K562 (cell line): ENCODE results near the gene VAT1L. TPM values are rescaled to one million over a fixed set of nuclear protein-coding genes. Genes with fewer than 3 reads are reported as not detected.

Experiments
- ATAC-seq: fragments of 200-7000 bp; cut with Tn5 transposase; 3 replicates; pipeline ENCODE4 v1.9.1; 2020; ENCODE audit warnings: moderate library complexity
- BruUV-seq: library from RNA; stranded (reverse); fragments of 400-500 nt; replicated peaks from 2 replicates; lab custom pipeline; 2021; lab: Mats Ljungman, UMichigan
- CTCF ChIA-PET: fragments of 300-600 bp; formaldehyde crosslinking; extraction: SDS; loops from one replicate; lab custom pipeline; 2021; ENCODE audit warnings: low intra/inter-chr PET ratio; lab: Yijun Ruan, JAX
- POLR2A ChIA-PET: fragments of 300-600, 350-650 bp; sonication (Branson Sonifier 250); formaldehyde crosslinking; extraction: SDS; loops from one replicate; lab custom pipeline; 2021; ENCODE audit warnings: antibody characterized with exemption, inconsistent platforms; lab: Yijun Ruan, JAX
- DNase-seq, 4 experiments: peaks; one replicate each; pipeline versions ENCODE4 v3.0.0 to v3.0.0-alpha.2; 2011 to 2018; ENCODE audit warnings: low spot score in 3 of 4, mixed read lengths in 3 of 4; ENCODE audit errors: extremely low read depth in 1 of 4
- FAIRE-seq: peaks from 2 replicates; lab custom pipeline; 2011; peaks lifted over from hg19 to GRCh38; lab: Jason Lieb, UNC
- H2AFZ ChIP-seq: 2 replicates; pipeline ENCODE4 v1.6.0; 2011; ENCODE audit warnings: low read depth, low read length, control low read depth, inconsistent platforms
- H3K27ac ChIP-seq: fragments of 200-600 bp; 3 replicates; pipeline ENCODE4 v1.8.0; 2011; ENCODE audit warnings: low read depth, mild to moderate bottlenecking, control low read depth, inconsistent platforms, low read length, moderate library complexity, mixed read lengths; ENCODE audit errors: extremely low read depth
- H3K27me3 ChIP-seq, 2 experiments: fragments of 300-600 bp in 1 of 2; 2 replicates in 1 of 2; 3 replicates in 1 of 2; pipeline versions ENCODE4 v1.6.0 to v1.8.0; 2011; ENCODE audit warnings: inconsistent platforms in 2 of 2, low read length in 2 of 2, mild to moderate bottlenecking in 1 of 2, mixed read lengths in 1 of 2, moderate library complexity in 1 of 2; ENCODE audit not compliant: control insufficient read depth in 2 of 2, insufficient read depth in 2 of 2
- H3K36me3 ChIP-seq: fragments of 300-600 bp; 3 replicates; pipeline ENCODE4 v1.8.0; 2011; ENCODE audit warnings: mild to moderate bottlenecking, low read length, inconsistent platforms; ENCODE audit not compliant: control insufficient read depth, insufficient read depth
- H3K4me1 ChIP-seq, 2 experiments: fragments of 200-600 bp in 1 of 2; replicated peaks in 1 of 2; 2 replicates in 1 of 2; 3 replicates in 1 of 2; pipeline versions ENCODE4 v1.5.1 to v1.8.0; 2011; ENCODE audit warnings: inconsistent platforms in 2 of 2, low read length in 2 of 2, mild to moderate bottlenecking in 1 of 2, mixed read lengths in 1 of 2, moderate library complexity in 1 of 2; ENCODE audit not compliant: control insufficient read depth in 2 of 2, insufficient read depth in 2 of 2
- H3K4me2 ChIP-seq: 2 replicates; pipeline ENCODE4 v1.6.1; 2011; ENCODE audit warnings: low read length, control low read depth, inconsistent platforms, mixed read lengths; ENCODE audit not compliant: insufficient read depth
- H3K4me3 ChIP-seq: fragments of 200-600 bp; sonication (generic), shearing (Covaris generic); 2 replicates; pipeline ENCODE4 v1.5.1; 2016; ENCODE audit warnings: control low read depth, inconsistent platforms
- H3K79me2 ChIP-seq: fragments of 200-600 bp; 3 replicates; pipeline ENCODE4 v1.8.0; 2011; ENCODE audit warnings: low read length, inconsistent platforms; ENCODE audit not compliant: control insufficient read depth, insufficient read depth
- H3K9ac ChIP-seq, 2 experiments: 2 replicates each; pipeline versions ENCODE4 v1.6.0 to v1.6.1; 2011; ENCODE audit warnings: low read depth in 2 of 2, low read length in 2 of 2, control low read depth in 1 of 2, inconsistent platforms in 1 of 2, mild to moderate bottlenecking in 1 of 2, mixed read lengths in 1 of 2; ENCODE audit not compliant: insufficient read depth in 1 of 2
- H3K9me1 ChIP-seq: one replicate; pipeline ENCODE4 v1.6.0; 2011; ENCODE audit warnings: inconsistent platforms, mild to moderate bottlenecking, low read length, moderate library complexity; ENCODE audit not compliant: control insufficient read depth, insufficient read depth
- H3K9me3 ChIP-seq: replicated peaks from 2 replicates; pipeline ENCODE4 v1.5.1; 2011; ENCODE audit warnings: low read depth, low read length, inconsistent platforms; ENCODE audit not compliant: control insufficient read depth, insufficient read depth
- H4K20me1 ChIP-seq: replicated peaks from 2 replicates; pipeline ENCODE4 v1.6.1; 2011; ENCODE audit warnings: low read length, inconsistent platforms, mixed read lengths; ENCODE audit not compliant: control insufficient read depth, insufficient read depth
- ATF1 ChIP-seq, 2 experiments: fragments of 450-650 bp in 1 of 2; IDR thresholded peaks; 2 replicates each; pipeline ENCODE4 v1.6.1; 2016; ENCODE audit warnings: missing compliant biosample characterization in 1 of 2, missing genetic modification characterization in 1 of 2
- CREB3 ChIP-seq: fragments of 450-650 bp; conservative IDR thresholded peaks from 2 replicates; pipeline ENCODE4 v1.6.1; 2016; ENCODE audit warnings: missing genetic modification characterization, low read depth, mild to moderate bottlenecking, missing compliant biosample characterization, moderate library complexity
- ESRRA ChIP-seq: fragments of 450-650 bp; IDR thresholded peaks from 2 replicates; pipeline ENCODE4 v1.6.1; 2014; ENCODE audit warnings: low read depth, mild to moderate bottlenecking, moderate library complexity, borderline replicate concordance
- EWSR1 ChIP-seq: fragments of 450-650 bp; IDR thresholded peaks from 2 replicates; pipeline ENCODE4 v1.6.1; 2018; ENCODE audit warnings: borderline replicate concordance, mild to moderate bottlenecking, low read depth, moderate library complexity; ENCODE audit not compliant: partially characterized antibody
- FUS ChIP-seq: fragments of 200-400 bp; formaldehyde crosslinking; optimal IDR thresholded peaks from 2 replicates; pipeline ENCODE3; 2017; ENCODE audit warnings: low read depth, low read length
- HCFC1 ChIP-seq: IDR thresholded peaks from 2 replicates; pipeline ENCODE4 v1.6.1; 2012; ENCODE audit warnings: low read depth, low read length, improper control_type of control experiment
- L3MBTL2 ChIP-seq: fragments of 450-650 bp; IDR thresholded peaks from 2 replicates; pipeline ENCODE4 v1.6.1; 2016; ENCODE audit warnings: mild to moderate bottlenecking, moderate library complexity
- MEF2A ChIP-seq: IDR thresholded peaks from 2 replicates; pipeline ENCODE4 v1.6.1; 2011; ENCODE audit warnings: low read depth, mild to moderate bottlenecking, low read length, moderate library complexity; ENCODE audit not compliant: control insufficient read depth
- POLR2B ChIP-seq: fragments of 450-650 bp; IDR thresholded peaks from 2 replicates; pipeline ENCODE4 v1.6.1; 2018; ENCODE audit warnings: low read depth; ENCODE audit not compliant: partially characterized antibody
- TARDBP ChIP-seq: fragments of 450-650 bp; IDR thresholded peaks from 2 replicates; pipeline ENCODE4 v1.6.1; 2016
- ZNF121 ChIP-seq: sonication (generic); formaldehyde crosslinking; conservative IDR thresholded peaks from 2 replicates; pipeline ENCODE4 v1.8.0; 2022; ENCODE audit warnings: missing genetic modification reagents
- ZNF3 ChIP-seq: fragments of 250-450 bp; sonication (Bioruptor Pico); IDR thresholded peaks from 2 replicates; pipeline ENCODE4 v1.5.0; 2021; ENCODE audit warnings: mild to moderate bottlenecking, moderate library complexity
- ZNF589 ChIP-seq: fragments of 200-800 bp; sonication (Bioruptor generic); IDR thresholded peaks from 2 replicates; pipeline ENCODE4 v1.6.1; 2016; ENCODE audit warnings: low read depth, missing genetic modification characterization, missing compliant biosample characterization
- ZNF695 ChIP-seq: fragments of 450-650 bp; formaldehyde crosslinking; IDR thresholded peaks from 2 replicates; pipeline ENCODE4 v1.4.0; 2020; ENCODE audit warnings: mild to moderate bottlenecking, moderate library complexity
- ZNF785 ChIP-seq: fragments of 250-450 bp; sonication (Bioruptor Pico); IDR thresholded peaks from 2 replicates; pipeline ENCODE4 v1.4.0; 2020; ENCODE audit warnings: mild to moderate bottlenecking
- WGBS: fragments of 100-300 bp; shearing (Covaris generic); methylation state at CpG from one replicate; pipeline ENCODE4 v1.1.6; 2016; ENCODE audit warnings: low coverage, mixed read lengths; ENCODE audit not compliant: insufficient coverage; ENCODE audit errors: missing lambda C conversion rate; 5-methylcytosine and 5-hydroxymethylcytosine counted together
- in situ Hi-C: fragments of 300-500 bp; cut with MboI; formaldehyde crosslinking; loops from 4 replicates; pipeline ENCODE4 v1.15.0; 2018; ENCODE audit warnings: inconsistent platforms, mixed read lengths
- intact Hi-C: fragments of 100-400 bp; cut with micrococcal nuclease; formaldehyde crosslinking; loops from 2 replicates; pipeline ENCODE4 v1.14.2; 2022
- polyA plus RNA-seq, 8 experiments: library from polyadenylated mRNA; depleted of rRNA in 4 of 8; stranded (reverse) in 5 of 8; unstranded in 3 of 8; fragments of >200 nt; fragmentation: Nextera tagmentation in 2 of 8; fragmentation: Illumina TruSeq in 1 of 8; extraction: Ambion mirVana in 2 of 8; extraction: Trizol in 1 of 8; gene quantifications; 2 replicates each; pipeline versions ENCODE4 v1.2.1 to v1.2.3, GENCODE V29; 2011 to 2014; ENCODE audit warnings: inconsistent platforms in 1 of 8, missing spikeins in 1 of 8
- total RNA-seq, 7 experiments: library from RNA; depleted of rRNA in 6 of 7; stranded (reverse); fragments of >200 nt in 6 of 7; fragmentation: Illumina TruSeq in 2 of 7; extraction: Trizol in 2 of 7; gene quantifications; 2 replicates each; pipeline versions ENCODE4 v1.2.1 to v1.2.3, GENCODE V29; 2011 to 2021; ENCODE audit warnings: low replicate concordance in 1 of 7

VAT1L gene
- total and polyA plus RNA-seq, 9 of the 15 experiments (the other 6 are each of a cell fraction or from before 2014, with no cell fraction given) = 0.01 TPM; not detected in 8

DNA sequence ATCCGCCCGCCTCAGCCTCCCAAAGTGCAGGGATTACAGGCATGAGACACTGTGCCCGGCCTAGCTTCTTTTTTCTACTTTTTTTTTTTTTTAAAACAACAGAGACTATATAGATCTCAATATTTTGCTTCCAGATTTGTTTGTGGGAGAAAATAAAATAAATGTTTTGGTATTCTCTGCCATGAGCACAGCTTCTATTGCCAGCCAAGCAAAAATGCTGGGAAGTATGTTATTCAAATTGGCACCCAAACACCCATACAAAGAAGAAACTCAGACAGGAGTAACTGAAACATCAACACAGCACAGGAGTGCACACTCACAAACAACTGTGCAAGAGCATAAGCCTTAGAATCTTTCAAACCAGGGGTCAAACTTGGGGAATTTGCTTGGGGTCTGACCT lies 196.7 kb downstream of the VAT1L start:
- no TSS peak for BruUV-seq
- intact Hi-C loops = no loop called here
- Histone ChIP-seq H3K9ac (no peak overlapping the region), H3K4me1 (no peaks in the 10 kb centered on the region), H3K27ac (no peak overlapping the region), H3K27me3 (no peaks in the 10 kb centered on the region), H3K9me1 (no peaks in the 10 kb centered on the region)
- FAIRE-seq = no peak
- TF ChIP-seq HCFC1 (no peak), POLR2B (no peak), ZNF695 (CRISPR knock-in tag) (no peak), ATF1 (CRISPR knock-in tag; IDR thresholded peaks at IDR 0.05) (no peak), ATF1 (tag; IDR thresholded peaks at IDR 0.05) (no peak), CREB3 (tag) (no peak), TARDBP (no peak), ZNF121 (CRISPR knock-in tag) (no peak), ZNF785 (CRISPR knock-in tag) (no peak), ZNF589 (no peak), EWSR1 (no peak), MEF2A (no peak), L3MBTL2 (no peak), ESRRA (no peak), FUS (no peak), ZNF3 (CRISPR knock-in tag) (no peak)
- TF ChIP-seq, all 486 proteins: peak for 0
- no peak for ATAC-seq
- DNase-seq = no peak
- POLR2A ChIA-PET = no interaction called here
- H3K36me3 ChIP-seq = no peaks in the 10 kb centered on the region
- H2AFZ ChIP-seq = no peak overlapping the region
- no peaks in the 10 kb centered on the region for H3K79me2 ChIP-seq
- in situ Hi-C loops = no loop called here
- CTCF ChIA-PET = interaction anchor here (0.6 kb wide), 1 partner anchor 154 kb away, joined by 4 read pairs; no protein-coding TSS in a partner anchor
- WGBS = 0% methylated on average over 3 of the region's 3 CpGs
- H4K20me1 ChIP-seq = no peaks in the 10 kb centered on the region
- no peak overlapping the region for H3K4me2 ChIP-seq
- H3K4me3 ChIP-seq = no peak overlapping the region
- no peaks in the 10 kb centered on the region for H3K9me3 ChIP-seq
